Gastroesophageal sphincter (tissue), 4 donors: ENCODE measurements around the gene CPT1B. TPM values are rescaled to one million over a fixed set of nuclear protein-coding genes. Genes with fewer than 3 reads are reported as not detected.

ENCODE experiments used
- ATAC-seq: fragments of 150-250 bp; one replicate; pipeline ENCODE4 v1.9.1; 2016; ENCODE audit warnings: mild to moderate bottlenecking, moderate library complexity
- H3K27ac ChIP-seq, 4 donors: fragments of 200-600 bp; sonication (generic) in 3 of 4; 1 replicate in 3 of 4; 2 replicates in 1 of 4; pipeline ENCODE4 v1.5.1; 2016 to 2019
- H3K27me3 ChIP-seq: fragments of 200-600 bp; sonication (generic); one replicate; pipeline ENCODE4 v1.5.1; 2019
- H3K36me3 ChIP-seq, 2 donors: fragments of 200-600 bp; sonication (generic); one replicate each; pipeline ENCODE4 v1.5.1; 2019; ENCODE audit warnings: control low read depth in 1 of 2
- H3K4me1 ChIP-seq, 3 donors: fragments of 200-600 bp; sonication (generic); 1 replicate in 2 of 3; 2 replicates in 1 of 3; pipeline ENCODE4 v1.5.1; 2016 to 2019; ENCODE audit warnings: control low read depth in 2 of 3
- H3K4me3 ChIP-seq, 2 donors: fragments of 200-600 bp; sonication (generic); one replicate each; pipeline ENCODE4 v1.5.1; 2019; ENCODE audit warnings: mild to moderate bottlenecking in 1 of 2, moderate library complexity in 1 of 2
- H3K9me3 ChIP-seq, 3 donors: fragments of 200-600 bp; sonication (generic); one replicate each; pipeline ENCODE4 v1.5.1; 2017 to 2019; ENCODE audit warnings: control low read depth in 2 of 3
- CTCF ChIP-seq, 4 experiments: fragments of 200-600 bp in 2 of 4; fragments of 450-650 bp in 2 of 4; sonication (generic) in 1 of 4; IDR thresholded peaks; one replicate each; pipeline ENCODE4 v1.5.1; 2017 to 2019; ENCODE audit warnings: antibody characterized with exemption in 4 of 4, mild to moderate bottlenecking in 2 of 4, moderate library complexity in 2 of 4
- EP300 ChIP-seq: sonication (generic); formaldehyde crosslinking; IDR thresholded peaks from one replicate; pipeline ENCODE4 v1.6.1; 2017; ENCODE audit warnings: antibody characterized with exemption, mild to moderate bottlenecking
- POLR2A ChIP-seq, 2 donors: fragments of 450-650 bp; IDR thresholded peaks; one replicate each; pipeline ENCODE4 v1.6.1; 2017; ENCODE audit warnings: antibody characterized with exemption in 2 of 2, mild to moderate bottlenecking in 2 of 2, moderate library complexity in 1 of 2
- POLR2AphosphoS5 ChIP-seq: sonication (generic); formaldehyde crosslinking; IDR thresholded peaks from one replicate; pipeline ENCODE4 v1.6.1; 2017; ENCODE audit warnings: antibody characterized with exemption
- WGBS, 2 donors: methylation state at CpG; one replicate each; pipeline ENCODE4 v1.1.5; 2018; ENCODE audit warnings: low coverage in 1 of 2; 5-methylcytosine and 5-hydroxymethylcytosine counted together
- total RNA-seq, 4 donors: library from RNA; depleted of rRNA; stranded (reverse); fragments of >200 nt; gene quantifications; one replicate each; pipeline ENCODE4 v1.1.0, GENCODE V29; 2016

The CPT1B gene
- total RNA-seq, 4 donors from 2014 or later: 3.1 to 13.4 (median 6.5) TPM

DNA sequence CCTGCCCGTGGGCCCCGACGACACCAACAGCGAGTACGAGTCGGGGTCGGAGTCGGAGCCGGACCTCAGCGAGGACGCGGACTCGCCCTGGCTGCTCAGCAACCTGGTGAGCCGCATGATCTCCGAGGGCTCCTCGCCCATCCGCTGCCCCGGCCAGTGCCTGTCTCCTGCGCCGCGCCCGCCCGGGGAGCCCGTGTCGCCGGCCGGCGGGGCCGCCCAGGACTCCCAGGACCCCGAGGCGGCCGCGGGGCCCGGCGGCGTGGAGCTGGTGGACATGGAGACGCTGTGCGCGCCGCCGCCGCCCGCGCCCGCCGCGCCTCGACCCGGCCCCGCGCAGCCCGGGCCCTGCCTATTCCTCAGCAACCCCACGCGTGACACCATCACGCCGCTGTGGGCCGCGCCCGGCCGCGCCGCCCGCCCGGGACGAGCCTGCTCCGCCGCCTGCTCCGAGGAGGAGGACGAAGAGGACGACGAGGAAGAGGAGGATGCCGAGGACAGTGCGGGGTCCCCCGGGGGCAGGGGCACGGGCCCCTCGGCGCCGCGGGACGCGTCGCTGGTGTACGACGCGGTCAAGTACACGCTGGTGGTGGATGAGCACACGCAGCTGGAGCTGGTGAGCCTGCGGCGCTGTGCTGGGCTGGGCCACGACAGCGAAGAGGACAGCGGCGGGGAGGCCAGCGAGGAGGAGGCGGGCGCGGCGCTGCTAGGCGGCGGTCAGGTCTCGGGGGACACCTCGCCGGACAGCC lies 26.2 kb upstream of the CPT1B start:
- WGBS, 2 donors: 46% methylated on average over 4 of the region's 103 CpGs; no CpG with 5 or more reads in 1 of the 2 donors
- Histone ChIP-seq H3K36me3 (peaks cover 0 to 6% of the 10 kb centered on the region in 2 donors), H3K27ac (no peak overlapping the region), H3K9me3 (no peaks in the 10 kb centered on the region), H3K27me3 (peaks cover 95% of the 10 kb centered on the region), H3K4me3 (no peak overlapping the region), H3K4me1 (peaks cover 0 to 26% (median 3%) of the 10 kb centered on the region in 3 donors)
- ATAC-seq: no peak
- TF ChIP-seq EP300: no peak
- no peak for TF ChIP-seq POLR2AphosphoS5
- TF ChIP-seq POLR2A (IDR thresholded peaks at IDR 0.05): no peak
- TF ChIP-seq CTCF (IDR thresholded peaks at IDR 0.05): no peak

DNA sequence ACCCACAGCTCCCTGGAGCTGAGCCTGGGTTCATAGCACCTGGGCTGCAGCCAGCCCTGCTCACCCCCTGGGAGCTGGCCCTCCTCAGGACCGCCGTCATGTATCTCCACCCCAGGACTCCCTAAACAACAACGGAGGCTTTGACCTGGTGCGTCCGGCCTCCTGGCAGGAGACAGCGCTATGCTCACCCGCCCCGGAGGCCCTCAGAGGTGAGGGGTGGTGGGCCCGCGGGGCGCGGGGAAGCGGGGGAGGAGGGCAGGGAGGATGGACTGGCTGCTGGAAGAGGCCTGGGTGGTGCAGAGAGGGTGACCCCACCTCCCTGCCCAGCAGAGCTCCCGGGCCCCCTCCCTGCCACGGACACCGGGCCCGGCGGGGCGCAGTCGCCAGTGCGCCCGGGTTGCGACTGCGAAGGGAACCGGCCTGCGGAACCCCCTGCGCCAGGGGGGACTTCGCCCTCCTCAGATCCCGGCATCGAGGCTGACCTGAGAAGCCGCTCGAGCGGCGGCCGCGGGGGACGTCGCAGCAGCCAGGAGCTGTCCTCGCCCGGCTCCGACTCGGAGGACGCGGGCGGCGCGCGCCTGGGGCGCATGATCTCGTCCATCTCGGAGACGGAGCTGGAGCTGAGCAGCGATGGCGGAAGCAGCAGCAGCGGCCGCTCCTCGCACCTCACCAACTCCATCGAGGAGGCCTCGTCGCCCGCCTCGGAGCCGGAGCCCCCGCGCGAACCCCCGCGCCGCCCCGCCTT lies 25.5 kb upstream of the CPT1B start:
- Histone ChIP-seq H3K4me1 (peaks cover 0 to 26% (median 3%) of the 10 kb centered on the region in 3 donors), H3K9me3 (no peaks in the 10 kb centered on the region), H3K27me3 (peaks cover 99% of the 10 kb centered on the region), H3K36me3 (peaks cover 0 to 6% of the 10 kb centered on the region in 2 donors), H3K4me3 (no peak overlapping the region), H3K27ac (no peak overlapping the region)
- TF ChIP-seq CTCF (IDR thresholded peaks at IDR 0.05) (no peak), EP300 (no peak), POLR2A (IDR thresholded peaks at IDR 0.05) (no peak), POLR2AphosphoS5 (no peak)
- no peak for ATAC-seq
- WGBS, 2 donors: no CpG with 5 or more reads among the region's 70 CpGs

GRCh38 chr22:50602338-50602700 lies 24.1 kb upstream of the CPT1B start:
- no peak overlapping the region for H3K27ac ChIP-seq
- no peak overlapping the region for H3K4me3 ChIP-seq
- TF ChIP-seq CTCF (IDR thresholded peaks at IDR 0.05): no peak
- no peak for TF ChIP-seq EP300
- no peak for TF ChIP-seq POLR2A (IDR thresholded peaks at IDR 0.05)
- TF ChIP-seq POLR2AphosphoS5: no peak
- peaks cover 0 to 26% (median 3%) of the 10 kb centered on the region in 3 donors for H3K4me1 ChIP-seq
- 71% methylated on average over 1 of the region's 2 CpGs; no CpG with 5 or more reads in 1 of the 2 donors for WGBS, 2 donors
- no peaks in the 10 kb centered on the region for H3K9me3 ChIP-seq
- peaks cover 98% of the 10 kb centered on the region for H3K27me3 ChIP-seq
- ATAC-seq: no peak
- peaks cover 0 to 8% of the 10 kb centered on the region in 2 donors for H3K36me3 ChIP-seq

DNA sequence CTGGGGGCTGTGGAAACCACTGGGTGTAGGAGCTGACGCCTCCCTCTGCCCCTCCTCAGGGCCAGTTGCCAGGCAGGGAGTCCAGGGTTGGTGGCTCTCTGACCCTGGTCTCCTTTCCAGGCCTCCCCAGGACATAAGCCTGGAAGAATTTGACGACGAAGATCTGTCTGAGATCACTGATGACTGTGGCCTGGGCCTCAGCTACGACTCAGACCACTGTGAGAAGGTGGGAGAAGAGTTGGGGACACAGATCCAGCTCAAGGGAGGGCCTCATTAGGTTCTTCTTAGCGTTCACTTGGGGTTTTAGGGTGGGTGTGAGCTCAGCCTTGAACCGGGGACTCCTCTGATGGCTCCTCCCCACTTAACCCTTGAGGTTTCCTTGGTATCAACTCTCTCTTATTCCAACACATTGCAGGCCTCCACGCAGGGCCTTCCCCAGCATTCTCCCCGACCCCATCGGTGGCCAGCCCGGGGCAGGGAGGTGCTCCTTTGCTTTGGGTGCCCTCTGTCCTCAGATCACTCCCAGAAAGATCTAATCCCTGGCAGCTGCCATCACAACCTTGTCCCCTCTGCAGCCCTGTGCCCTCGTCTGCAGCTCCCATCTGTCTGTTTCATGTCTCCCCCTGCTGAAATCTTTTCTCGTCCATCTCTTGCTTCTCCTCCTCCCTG lies 23.6 kb upstream of the CPT1B start:
- WGBS, 2 donors: 46 to 55% methylated on average over 6 to 7 of the region's 12 CpGs

More for the DNA sequence above, 23.6 kb upstream of the CPT1B start:
- Histone ChIP-seq H3K27me3 (peaks cover 93% of the 10 kb centered on the region), H3K4me1 (peaks cover 0 to 26% (median 3%) of the 10 kb centered on the region in 3 donors), H3K4me3 (peak overlapping the region in 1 of 2 donors; percentile 57), H3K36me3 (peaks cover 0 to 13% of the 10 kb centered on the region in 2 donors), H3K27ac (no peak overlapping the region), H3K9me3 (no peaks in the 10 kb centered on the region)
- TF ChIP-seq POLR2A (IDR thresholded peaks at IDR 0.05) (no peak), CTCF (IDR thresholded peaks at IDR 0.05) (no peak), EP300 (no peak), POLR2AphosphoS5 (no peak)
- no peak for ATAC-seq
